Dermis blood vessel endothelial cell (primary cell): ENCODE results near the gene SLC6A2. TPM values are rescaled to one million over a fixed set of nuclear protein-coding genes. Genes with fewer than 3 reads are reported as not detected.
"Not testable (repeated sequence)": the region's sequence is repeated elsewhere in the genome, so short reads cannot be mapped to it uniquely, and the experiment has no call there.

Experiments used
- DNase-seq: peaks from one replicate; pipeline ENCODE4 v3.0.0; 2010
- total RNA-seq: library from RNA; depleted of rRNA; stranded (reverse); fragments of >200 nt; gene quantifications from 2 replicates; pipeline ENCODE4 v1.2.3, GENCODE V29; 2014

SLC6A2 gene
- total RNA-seq, 1 donor from 2014 or later, result not detected

DNA sequence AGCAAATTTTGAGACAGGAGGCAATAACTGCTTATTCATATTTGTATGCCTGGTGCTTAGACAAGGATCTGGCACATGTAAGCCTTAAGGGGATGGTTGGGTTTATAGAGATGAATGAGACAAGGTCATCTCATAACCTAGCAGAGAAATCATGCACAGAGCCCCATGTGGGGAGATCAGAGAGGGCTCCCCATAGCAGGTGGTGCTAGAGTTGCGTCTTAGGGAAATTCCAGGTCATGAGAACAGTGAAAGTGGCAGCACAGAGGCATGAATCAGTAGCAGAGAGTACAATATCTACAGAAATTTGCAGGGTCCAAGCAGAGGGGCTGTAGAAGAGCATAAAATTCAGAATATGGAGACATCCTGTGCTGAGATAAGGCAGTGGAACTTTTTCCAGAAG, 57.3 kb downstream of the SLC6A2 start:
- no peak for DNase-seq

DNA sequence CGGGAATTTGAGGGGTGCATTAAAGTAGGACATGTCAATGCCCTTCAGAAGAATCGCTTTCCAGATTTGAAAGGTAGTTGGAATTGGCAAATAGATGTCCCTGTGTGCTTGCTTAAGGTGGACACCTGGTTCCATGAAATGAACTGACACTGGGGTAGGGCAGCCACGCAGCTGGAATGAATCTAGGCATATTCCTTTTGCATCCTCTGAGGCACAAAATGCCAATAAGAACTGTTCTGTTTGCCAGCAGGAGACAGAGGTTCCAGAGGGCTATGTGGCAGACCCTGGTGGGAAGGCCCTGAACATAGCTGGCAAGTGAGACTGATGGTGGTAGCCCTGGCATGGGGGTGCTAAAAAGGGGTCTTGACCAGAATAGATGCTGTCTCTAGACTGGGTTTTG, 61.5 kb downstream of the SLC6A2 start:
- no peak for DNase-seq

DNA sequence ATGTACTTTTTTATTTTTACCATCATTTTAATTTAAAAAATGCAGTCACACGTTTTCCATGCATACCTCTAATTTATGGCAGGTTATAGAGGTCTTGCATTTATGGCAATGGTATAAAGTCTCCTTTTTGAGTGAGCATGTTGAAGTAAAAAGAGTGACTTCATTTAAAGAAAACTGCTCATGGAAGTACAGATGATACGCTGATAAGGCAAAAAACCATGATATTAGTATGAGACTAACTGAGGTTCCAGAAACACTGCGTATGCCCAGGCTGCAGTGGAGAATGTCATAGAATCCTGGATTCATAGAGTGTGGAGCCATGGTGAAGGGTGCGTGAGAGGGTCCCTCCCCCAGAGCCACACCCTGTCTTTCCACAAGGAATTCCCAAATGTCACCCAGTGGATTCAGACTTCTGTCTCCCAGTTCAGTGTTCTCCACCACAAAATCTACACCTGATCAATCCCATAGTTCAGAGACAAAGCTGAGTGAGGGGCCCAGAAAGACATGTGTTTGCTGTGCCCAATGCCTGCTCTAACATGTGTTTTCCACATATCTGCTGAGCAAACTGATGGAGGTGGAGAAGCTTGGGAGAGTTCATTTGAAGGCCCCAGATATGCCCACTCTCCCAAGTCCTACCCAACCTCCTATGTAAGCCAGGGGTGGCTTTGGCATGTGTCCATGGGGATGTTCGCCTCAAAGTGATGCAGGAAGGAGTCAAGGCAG, 69.4 kb downstream of the SLC6A2 start:
- no peak for DNase-seq

DNA sequence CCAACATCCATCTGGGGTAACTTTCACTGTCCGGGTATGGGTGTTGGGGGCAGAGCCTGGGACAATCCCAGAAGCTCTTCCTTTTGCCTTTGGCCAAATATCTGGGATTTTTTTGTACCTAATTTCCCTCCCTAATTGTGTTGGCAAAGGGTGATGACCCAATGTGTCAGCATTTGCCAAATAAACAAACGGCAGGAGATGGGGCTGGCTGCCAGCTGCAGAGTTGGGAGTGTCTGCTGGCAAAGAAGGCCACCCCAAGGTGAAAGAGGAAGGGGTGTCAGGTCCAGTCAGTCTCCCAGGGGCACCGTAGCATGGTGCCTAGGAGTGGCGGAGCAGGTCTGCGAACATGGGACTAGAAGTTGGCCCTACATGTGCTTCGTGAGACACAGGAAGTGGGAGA, 73.0 kb downstream of the SLC6A2 start:
- DNase-seq, result no peak

DNA sequence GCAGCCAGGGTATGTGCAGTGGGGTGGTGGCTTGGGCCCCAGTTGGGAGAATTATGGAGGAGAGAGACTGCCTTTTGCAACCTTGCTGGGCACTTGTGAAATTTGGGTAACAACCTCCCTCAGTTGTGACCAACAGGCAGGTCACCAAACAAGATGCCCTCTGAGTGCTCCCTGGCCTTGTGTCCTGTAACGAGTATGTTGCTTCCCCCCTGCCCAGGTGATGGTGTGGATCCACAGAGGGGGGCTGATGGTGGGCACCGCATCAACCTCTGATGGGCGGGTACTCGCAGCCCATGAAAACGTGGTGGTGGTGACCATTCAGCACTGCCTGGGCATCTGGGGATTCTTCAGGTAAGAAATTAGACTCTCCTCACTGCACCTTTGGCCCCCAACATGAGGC, 74.3 kb downstream of the SLC6A2 start:
- no peak for DNase-seq

DNA sequence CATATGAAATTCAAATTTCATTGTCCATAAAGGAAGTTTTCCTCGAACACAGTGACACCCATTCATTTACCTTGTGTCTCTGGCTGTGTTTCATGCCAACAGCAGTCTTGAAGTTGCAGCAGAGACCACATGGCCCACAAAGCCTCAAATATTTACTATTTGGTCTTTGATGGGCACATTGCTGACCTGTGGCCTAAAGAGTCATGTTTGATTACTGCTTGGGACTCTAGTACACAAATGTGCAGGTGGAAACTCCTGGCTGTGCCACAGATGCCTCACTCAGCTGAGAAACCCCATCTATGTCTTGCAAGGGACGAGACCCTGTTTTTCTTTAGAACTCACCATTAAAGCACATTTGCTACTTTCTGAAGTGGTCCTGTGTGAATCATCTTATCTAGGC, 76.7 kb downstream of the SLC6A2 start:
- DNase-seq, result no peak

DNA sequence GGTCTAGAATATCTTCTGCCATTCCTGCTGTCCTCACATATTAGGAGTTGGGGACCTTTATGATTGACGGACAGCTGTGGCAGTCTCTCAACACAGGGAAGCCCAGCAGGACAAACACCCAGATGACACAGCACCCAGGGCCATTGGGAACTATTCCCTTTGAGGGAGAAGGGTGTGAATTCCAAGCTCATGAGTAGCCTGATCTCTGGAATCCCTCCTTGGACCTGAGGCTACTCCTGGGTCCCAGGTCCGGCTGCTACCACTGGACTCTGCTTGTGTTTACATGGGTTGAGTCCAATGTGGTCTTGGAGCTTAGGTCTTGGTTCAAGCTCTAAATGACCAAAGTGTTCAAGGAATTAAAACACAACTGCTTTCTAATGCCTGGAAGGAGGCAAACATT, 78.9 kb downstream of the SLC6A2 start:
- DNase-seq, result no peak

DNA sequence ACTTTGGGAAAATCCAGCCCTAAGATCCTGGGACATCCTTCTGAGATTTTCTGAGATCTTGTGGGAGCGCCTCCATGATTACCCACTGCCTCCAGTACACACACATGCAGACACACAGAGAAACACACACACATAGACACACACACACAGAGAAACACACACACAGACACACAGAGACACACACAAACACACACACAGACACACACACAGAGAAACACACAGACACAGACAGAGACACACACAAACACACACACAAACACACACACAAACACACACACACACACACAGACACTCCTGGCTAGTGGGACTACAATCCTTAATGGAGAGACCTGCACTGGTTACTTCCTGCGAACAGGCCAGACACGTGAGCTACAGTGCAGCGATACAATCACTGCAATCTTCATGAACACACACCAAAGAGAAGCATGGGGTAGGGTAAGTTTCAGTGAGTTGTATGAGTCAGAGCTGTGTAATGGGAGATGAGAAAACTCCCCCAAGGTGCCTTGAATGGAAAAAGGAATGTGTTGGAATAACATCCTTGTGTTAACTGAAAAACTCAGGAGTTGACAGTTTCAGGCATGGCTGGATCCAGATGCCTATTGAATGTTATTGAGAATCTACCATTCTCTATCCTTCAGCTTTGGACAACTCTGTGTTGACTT, 79.5 kb downstream of the SLC6A2 start:
- DNase-seq, result no peak

DNA sequence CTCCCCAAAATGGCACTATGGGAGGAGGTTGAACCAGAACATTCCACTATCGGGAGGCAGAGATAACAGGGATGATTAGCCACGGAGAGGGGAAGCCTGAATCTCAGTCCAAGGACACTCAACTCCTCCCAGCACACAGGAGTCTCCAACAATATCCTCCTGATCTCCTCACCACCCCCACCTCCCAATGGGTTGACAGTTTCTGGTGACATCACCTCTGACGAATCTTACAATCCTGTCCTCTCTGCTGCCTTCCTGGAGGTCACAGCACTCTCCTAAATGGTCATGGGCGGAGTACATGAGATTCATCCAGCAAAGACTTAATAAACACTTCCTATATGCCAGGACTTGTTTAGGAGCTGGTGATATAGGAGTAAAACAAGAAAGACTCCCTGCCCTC, 80.9 kb downstream of the SLC6A2 start:
- no peak for DNase-seq

DNA sequence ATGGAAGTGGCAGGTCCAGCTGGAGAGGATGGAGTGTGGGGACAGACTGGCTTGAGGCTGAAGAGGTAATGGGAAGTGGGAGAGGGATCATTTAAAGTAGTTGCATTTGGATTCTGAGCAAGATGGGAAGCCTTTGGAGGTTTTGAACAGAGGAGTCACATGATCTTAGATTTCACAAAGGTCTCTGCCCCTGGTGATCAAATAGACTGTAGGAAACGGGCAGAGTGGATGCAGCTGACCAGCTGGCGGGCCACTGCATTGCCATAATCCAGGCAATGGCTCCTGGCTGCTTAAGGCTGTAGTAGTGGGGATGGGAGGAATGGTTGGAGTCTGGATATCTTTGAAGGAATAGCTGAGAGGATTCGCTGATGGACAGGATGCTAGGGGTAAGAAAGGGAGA, 81.5 kb downstream of the SLC6A2 start:
- DNase-seq, result no peak

DNA sequence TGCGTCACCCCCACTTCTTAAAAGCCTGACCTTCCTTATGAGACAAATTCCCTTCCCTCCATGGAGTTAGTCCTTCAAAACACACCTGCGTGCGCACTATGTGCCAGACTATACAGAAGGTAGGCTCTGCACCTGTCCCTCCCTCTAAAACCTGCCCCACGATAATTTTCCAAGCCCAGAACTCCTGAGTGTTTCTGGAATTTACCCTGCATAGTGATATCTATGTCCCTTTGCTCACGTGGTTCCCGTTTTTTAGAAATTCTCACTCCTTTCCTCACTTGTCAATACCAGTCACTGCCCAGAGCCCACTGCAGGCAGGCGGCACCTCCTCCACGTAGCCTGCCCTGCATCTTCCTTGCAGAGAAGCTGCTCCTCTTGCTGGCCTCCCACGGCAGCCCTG, 82.2 kb downstream of the SLC6A2 start:
- no peak for DNase-seq

DNA sequence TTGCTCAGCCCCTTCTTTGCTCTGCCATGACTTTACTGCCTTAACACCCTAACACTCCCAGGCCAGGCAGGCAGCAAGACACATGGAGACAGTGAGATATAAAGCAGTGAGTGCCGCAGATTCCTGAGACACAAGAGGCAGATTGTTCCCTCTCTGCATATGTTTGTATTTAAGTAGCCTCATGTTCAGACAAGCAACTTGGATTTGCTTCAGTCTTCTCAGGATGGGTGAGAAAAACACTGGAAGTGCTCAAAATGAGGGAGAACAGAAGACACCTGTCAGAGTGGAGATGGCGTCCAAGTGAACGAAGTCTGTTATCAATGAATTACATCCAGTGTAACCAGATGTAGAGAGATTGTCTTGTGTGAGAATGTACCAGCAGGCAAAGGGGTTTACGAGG, 90.3 kb downstream of the SLC6A2 start:
- DNase-seq, result no peak

DNA sequence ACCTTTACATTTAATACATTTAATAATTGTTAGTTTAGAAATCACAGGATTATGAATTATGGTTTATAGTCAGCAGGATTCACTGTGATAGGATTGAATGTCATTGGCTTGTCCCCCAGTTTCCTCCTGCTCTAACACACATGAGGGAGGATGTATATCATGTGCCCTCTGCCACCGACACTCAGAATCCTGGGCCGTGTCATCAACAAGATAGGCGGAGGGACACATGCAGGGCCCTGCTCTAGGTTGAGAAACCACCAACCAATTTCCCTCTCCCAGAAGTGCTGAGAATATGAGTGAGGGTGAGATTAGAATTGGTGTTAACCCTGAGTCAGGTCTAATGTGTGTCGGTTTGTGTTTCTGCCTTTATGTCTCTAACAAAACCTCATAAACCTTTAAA, 92.0 kb downstream of the SLC6A2 start:
- DNase-seq, result no peak

DNA sequence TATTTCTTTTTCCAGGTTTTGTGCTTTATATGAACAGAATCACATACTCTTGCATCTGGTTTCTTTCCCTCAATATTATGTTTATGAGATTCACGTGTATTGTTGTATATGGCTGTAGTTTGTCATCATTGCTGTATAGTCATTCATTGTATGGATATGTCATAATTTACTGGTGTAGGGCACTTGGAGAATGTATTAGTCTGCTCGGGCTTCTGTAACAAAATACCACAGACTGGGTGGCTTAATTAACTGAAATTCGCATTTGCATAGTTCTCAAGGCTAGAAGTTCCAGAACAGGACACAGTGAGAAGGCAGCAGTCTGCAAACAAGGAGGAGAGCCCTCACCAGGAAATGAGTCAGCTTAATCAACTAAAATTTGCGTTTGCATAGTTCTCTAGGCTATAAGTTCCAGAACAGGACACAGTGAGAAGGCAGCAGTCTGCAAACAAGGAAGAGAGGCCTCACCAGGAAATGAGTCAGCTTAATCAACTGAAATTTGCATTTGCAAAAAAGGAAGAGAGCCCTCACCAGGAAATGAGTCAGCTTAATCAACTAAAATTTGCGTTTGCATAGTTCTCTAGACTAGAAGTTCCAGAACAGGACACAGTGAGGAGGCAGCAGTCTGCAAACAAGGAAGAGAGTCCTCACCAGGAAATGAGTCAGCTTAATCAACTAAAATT, 96.8 kb downstream of the SLC6A2 start:
- DNase-seq, result peak; percentile 6

DNA sequence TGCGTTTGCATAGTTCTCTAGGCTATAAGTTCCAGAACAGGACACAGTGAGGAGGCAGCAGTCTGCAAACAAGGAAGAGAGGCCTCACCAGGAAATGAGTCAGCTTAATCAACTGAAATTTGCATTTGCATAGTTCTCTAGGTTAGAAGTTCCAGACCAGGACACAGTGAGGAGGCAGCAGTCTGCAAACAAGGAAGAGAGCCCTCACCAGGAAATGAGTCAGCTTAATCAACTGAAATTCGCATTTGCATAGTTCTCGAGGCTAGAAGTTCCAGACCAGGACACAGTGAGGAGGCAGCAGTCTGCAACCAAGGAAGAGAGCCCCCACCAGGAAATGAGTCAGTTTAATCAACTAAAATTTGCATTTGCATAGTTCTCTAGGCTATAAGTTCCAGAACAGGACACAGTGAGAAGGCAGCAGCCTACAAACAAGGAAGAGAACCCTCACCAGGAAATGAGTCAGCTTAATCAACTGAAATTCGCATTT, 97.4 kb downstream of the SLC6A2 start:
- not testable (repeated sequence) for DNase-seq

Other genes starting within 250 kb of the SLC6A2 start
- gene MMP2, start 176.8 kb upstream of the SLC6A2 start, total RNA-seq, result 16.7 and 20.5 TPM in 2 replicates
- gene LPCAT2, start 146.9 kb upstream of the SLC6A2 start, total RNA-seq, result 23.9 and 37.6 TPM in 2 replicates
- gene CAPNS2, start 89.3 kb upstream of the SLC6A2 start, total RNA-seq, result 0.70 and 1.7 TPM in 2 replicates
- gene CES1, start 177.1 kb downstream of the SLC6A2 start, total RNA-seq, result 0.34 TPM in 1 of 2 replicates, not detected in the other
- gene CES5A, start 219.4 kb downstream of the SLC6A2 start, total RNA-seq, result not detected in 2 replicates